ENCODE results near the gene CHN2.

DNA sequence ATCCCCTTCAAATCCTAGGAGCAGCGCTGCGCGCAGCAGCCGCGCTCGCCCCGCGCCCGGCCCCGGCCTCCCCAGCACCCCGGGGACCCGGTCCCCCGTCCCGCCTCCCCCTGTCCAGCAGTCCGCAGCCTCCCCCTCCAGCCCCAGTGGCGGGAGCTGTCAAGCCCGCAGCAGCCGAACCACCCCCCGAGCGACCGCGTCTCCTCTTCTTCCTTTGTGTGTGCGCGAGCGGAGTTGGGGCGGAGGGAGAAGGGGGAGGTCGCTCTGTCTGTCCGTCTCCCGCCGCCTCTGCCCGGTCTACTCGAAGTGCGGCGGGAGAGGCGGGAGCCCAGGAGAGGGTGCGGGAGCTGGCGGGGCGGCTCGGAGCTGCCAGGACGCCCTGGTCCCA is 375 bp upstream of the CHN2 start:
- TF ChIP-seq, protein P1, sequence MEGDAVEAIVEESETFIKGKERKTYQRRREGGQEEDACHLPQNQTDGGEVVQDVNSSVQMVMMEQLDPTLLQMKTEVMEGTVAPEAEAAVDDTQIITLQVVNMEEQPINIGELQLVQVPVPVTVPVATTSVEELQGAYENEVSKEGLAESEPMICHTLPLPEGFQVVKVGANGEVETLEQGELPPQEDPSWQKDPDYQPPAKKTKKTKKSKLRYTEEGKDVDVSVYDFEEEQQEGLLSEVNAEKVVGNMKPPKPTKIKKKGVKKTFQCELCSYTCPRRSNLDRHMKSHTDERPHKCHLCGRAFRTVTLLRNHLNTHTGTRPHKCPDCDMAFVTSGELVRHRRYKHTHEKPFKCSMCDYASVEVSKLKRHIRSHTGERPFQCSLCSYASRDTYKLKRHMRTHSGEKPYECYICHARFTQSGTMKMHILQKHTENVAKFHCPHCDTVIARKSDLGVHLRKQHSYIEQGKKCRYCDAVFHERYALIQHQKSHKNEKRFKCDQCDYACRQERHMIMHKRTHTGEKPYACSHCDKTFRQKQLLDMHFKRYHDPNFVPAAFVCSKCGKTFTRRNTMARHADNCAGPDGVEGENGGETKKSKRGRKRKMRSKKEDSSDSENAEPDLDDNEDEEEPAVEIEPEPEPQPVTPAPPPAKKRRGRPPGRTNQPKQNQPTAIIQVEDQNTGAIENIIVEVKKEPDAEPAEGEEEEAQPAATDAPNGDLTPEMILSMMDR (IDR thresholded peaks at IDR 0.05), result no peak
- TF ChIP-seq PBX3 (IDR thresholded peaks at IDR 0.05) (no peak), POLR2A (IDR thresholded peaks at IDR 0.05; ENCODE audit: low read length) (no peak), RAD21 (conservative IDR thresholded peaks at IDR 0.05 in 1 of 2, IDR thresholded peaks at IDR 0.05 in 1 of 2) (no peak), KDM1A (IDR thresholded peaks at IDR 0.05; ENCODE audit: low read depth) (no peak), POLR2AphosphoS2 (conservative IDR thresholded peaks at IDR 0.05; ENCODE audit: low read length) (no peak), PHF8 (IDR thresholded peaks at IDR 0.05; ENCODE audit: borderline replicate concordance, low read depth) (no peak), CEBPB (IDR thresholded peaks at IDR 0.05) (no peak)

Data from A549 (cell line).